Measurements from ENCODE around the gene RNF144B. TPM values are rescaled to one million over a fixed set of nuclear protein-coding genes. Genes with fewer than 3 reads are reported as not detected.

The RNF144B gene
- total RNA-seq, 2 donors from 2014 or later = 4.0 to 5.4 TPM

GRCh38 chr6:18467741-18468502, 80.8 kb downstream of the RNF144B start:
- H3K27me3 ChIP-seq = no peaks in the 10 kb centered on the region
- no peak for DNase-seq
- H3K4me3 ChIP-seq = no peak overlapping the region
- H3K9me3 ChIP-seq = no peaks in the 10 kb centered on the region
- TF ChIP-seq CTCF (IDR thresholded peaks at IDR 0.05) = no peak
- no peak for TF ChIP-seq POLR2A (IDR thresholded peaks at IDR 0.05)
- H3K27ac ChIP-seq = no peak overlapping the region
- intact Hi-C loops (cut with DNase I) = no loop called here
- peaks cover 33% of the 10 kb centered on the region for H3K4me1 ChIP-seq
- ATAC-seq = no peak
- no peaks in the 10 kb centered on the region for H3K36me3 ChIP-seq (replicated peaks in 1 of 2; ENCODE audit: insufficient read depth in 1 of 2, low read depth in 2 of 2)
- 52 to 53% methylated on average over 5 of the region's 5 CpGs for WGBS, 2 donors

- intact Hi-C loops (cut with DNase I) = no loop called here
- no peaks in the 10 kb centered on the region for H3K27me3 ChIP-seq
- H3K4me3 ChIP-seq = no peak overlapping the region
- ATAC-seq = no peak
- no peaks in the 10 kb centered on the region for H3K9me3 ChIP-seq
- TF ChIP-seq CTCF (IDR thresholded peaks at IDR 0.05) (no peak), POLR2A (IDR thresholded peaks at IDR 0.05) (no peak)
- 74 to 79% methylated on average over 3 of the region's 3 CpGs for WGBS, 2 donors
- no peaks in the 10 kb centered on the region for H3K36me3 ChIP-seq (replicated peaks in 1 of 2; ENCODE audit: insufficient read depth in 1 of 2, low read depth in 2 of 2)
- no peak for DNase-seq
- peaks cover 33% of the 10 kb centered on the region for H3K4me1 ChIP-seq
- no peak overlapping the region for H3K27ac ChIP-seq
Measured at GRCh38 chr6:18468503-18468843, 81.3 kb downstream of the RNF144B start.

- TF ChIP-seq POLR2A (IDR thresholded peaks at IDR 0.05) = no peak
- TF ChIP-seq CTCF (IDR thresholded peaks at IDR 0.05) = no peak
- 70 to 78% methylated on average over 3 of the region's 3 CpGs for WGBS, 2 donors
Measured at GRCh38 chr6:18469536-18469935, 82.4 kb downstream of the RNF144B start.

GRCh38 chr6:18471232-18471964, 84.2 kb downstream of the RNF144B start:
- Histone ChIP-seq H3K4me1 (peaks cover 6% of the 10 kb centered on the region), H3K9me3 (no peaks in the 10 kb centered on the region), H3K27me3 (no peaks in the 10 kb centered on the region), H3K27ac (no peak overlapping the region), H3K4me3 (no peak overlapping the region), H3K36me3 (replicated peaks in 1 of 2; ENCODE audit: insufficient read depth in 1 of 2, low read depth in 2 of 2) (no peaks in the 10 kb centered on the region)
- WGBS, 2 donors = 75 to 76% methylated on average over 15 of the region's 15 CpGs
- DNase-seq (peak in 1 of 4 donors; percentile 30), ATAC-seq (no peak)
- intact Hi-C loops (cut with DNase I) = no loop called here
- TF ChIP-seq POLR2A (IDR thresholded peaks at IDR 0.05) = no peak
- no peak for TF ChIP-seq CTCF (IDR thresholded peaks at IDR 0.05)

More at GRCh38 chr6:18469536-18469935, 82.4 kb downstream of the RNF144B start:
- DNase-seq = no peak
- Histone ChIP-seq H3K4me3 (no peak overlapping the region), H3K36me3 (replicated peaks in 1 of 2; ENCODE audit: insufficient read depth in 1 of 2, low read depth in 2 of 2) (no peaks in the 10 kb centered on the region), H3K4me1 (peaks cover 24% of the 10 kb centered on the region), H3K9me3 (no peaks in the 10 kb centered on the region), H3K27me3 (no peaks in the 10 kb centered on the region), H3K27ac (no peak overlapping the region)
- intact Hi-C loops (cut with DNase I) = no loop called here
- ATAC-seq = no peak
